Kidney (tissue), 14 donors: ENCODE measurements around the gene ARHGAP18. TPM values are rescaled to one million over a fixed set of nuclear protein-coding genes. Genes with fewer than 3 reads are reported as not detected.

Experiments used
- DNase-seq, 5 donors: peaks; one replicate each; pipeline ENCODE4 v3.0.0-alpha.2; 2013 to 2020
- FAIRE-seq: peaks from 2 replicates; lab custom pipeline; 2012; peaks lifted over from hg19 to GRCh38; lab: Jason Lieb, UNC
- H3K27ac ChIP-seq, 2 donors: one replicate each; pipeline ENCODE4 v1.7.0; 2013; ENCODE audit warnings: low read depth in 2 of 2, low read length in 2 of 2, inconsistent platforms in 1 of 2
- H3K27me3 ChIP-seq: one replicate; pipeline ENCODE4 v1.7.1; 2013; ENCODE audit warnings: low read length, inconsistent platforms; ENCODE audit not compliant: control insufficient read depth, insufficient read depth
- H3K36me3 ChIP-seq, 3 donors: one replicate each; pipeline versions ENCODE4 v1.7.0 to v1.7.1; 2013; ENCODE audit warnings: low read length in 3 of 3, control low read depth in 1 of 3, inconsistent platforms in 1 of 3; ENCODE audit not compliant: insufficient read depth in 3 of 3, control insufficient read depth in 2 of 3
- H3K4me1 ChIP-seq, 3 donors: one replicate each; pipeline versions ENCODE4 v1.7.0 to v1.7.1; 2013; ENCODE audit warnings: low read length in 3 of 3, inconsistent platforms in 1 of 3, low read depth in 1 of 3; ENCODE audit not compliant: control insufficient read depth in 2 of 3, insufficient read depth in 2 of 3
- H3K4me3 ChIP-seq, 3 donors: one replicate each; pipeline versions ENCODE4 v1.7.0 to v1.8.1; 2013; ENCODE audit warnings: low read length in 3 of 3, control low read depth in 1 of 3, inconsistent platforms in 1 of 3
- H3K9ac ChIP-seq, 3 donors: one replicate each; pipeline versions ENCODE4 v1.7.0 to v1.7.1; 2013; ENCODE audit warnings: low read length in 3 of 3, control low read depth in 1 of 3, inconsistent platforms in 1 of 3
- H3K9me3 ChIP-seq, 3 donors: one replicate each; pipeline versions ENCODE4 v1.7.0 to v1.7.1; 2013; ENCODE audit warnings: low read length in 3 of 3, control low read depth in 1 of 3, inconsistent platforms in 1 of 3; ENCODE audit not compliant: control insufficient read depth in 2 of 3, insufficient read depth in 1 of 3
- intact Hi-C: fragments of 100-400 bp; cut with DNase I; formaldehyde crosslinking; loops from one replicate; pipeline ENCODE4 v1.11.1; 2022
- polyA plus RNA-seq: library from polyadenylated mRNA; stranded (reverse); fragments of 350-450 nt; fragmentation: Illumina TruSeq; extraction: RNeasy Lipid Tissue Mini Kit (QIAGEN cat#74804); gene quantifications from one replicate; pipeline ENCODE4 v1.2.3, GENCODE V29; 2014; ENCODE audit warnings: low read depth, low replicate concordance; ENCODE audit not compliant: insufficient read depth
- total RNA-seq: library from RNA; stranded (reverse); fragmentation: NEBNext Ultra II Directional; extraction: Animal tissue kit (Norgen Biotek cat#: 25700); gene quantifications from one replicate; pipeline ENCODE4 v1.2.1, GENCODE V29; 2021
- TF ChIP-seq, protein P1 (sequence below): IDR thresholded peaks from 3 replicates; pipeline ENCODE4 v1.5.1; 2012; ENCODE audit warnings: mild to moderate bottlenecking, moderate library complexity, borderline replicate concordance; ENCODE audit not compliant: insufficient read depth; ENCODE audit errors: extremely low read depth
- donor health status: control.
- donor health status: control.
- donor health status: control.
- donor health status: control.
- donor health status: control.
- donor health status: DM: yes; HTN: yes; CAD: no.
- donor health status: Normal renal cell carcinoma (clear cell type).

ARHGAP18 gene
- total and polyA plus RNA-seq, 2 donors from 2014 or later = 26.5 to 39.8 TPM

DNA sequence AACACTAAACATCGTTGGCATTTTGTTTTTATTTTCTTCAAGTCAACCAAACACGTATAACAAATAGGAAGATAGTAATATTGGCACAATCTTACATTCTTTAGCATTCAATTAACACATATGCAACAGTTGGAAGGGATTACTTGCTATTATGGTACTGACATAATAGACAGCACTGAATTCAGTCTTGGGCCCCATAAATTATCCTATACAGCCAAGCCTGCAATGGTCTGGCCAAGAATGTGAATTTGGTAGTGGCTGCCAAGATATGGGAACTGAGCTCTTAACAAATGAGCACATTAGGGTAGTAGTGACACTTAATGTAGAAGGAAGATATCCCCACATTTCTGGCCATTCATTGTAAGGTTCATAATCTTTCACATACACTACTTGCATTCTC lies 44.8 kb upstream of the ARHGAP18 start:
- Histone ChIP-seq H3K9me3 (no peaks in the 10 kb centered on the region), H3K27ac (no peak overlapping the region), H3K27me3 (no peaks in the 10 kb centered on the region), H3K9ac (no peak overlapping the region), H3K4me3 (no peak overlapping the region), H3K4me1 (no peaks in the 10 kb centered on the region), H3K36me3 (no peaks in the 10 kb centered on the region)
- FAIRE-seq = no peak
- TF ChIP-seq, protein P1, sequence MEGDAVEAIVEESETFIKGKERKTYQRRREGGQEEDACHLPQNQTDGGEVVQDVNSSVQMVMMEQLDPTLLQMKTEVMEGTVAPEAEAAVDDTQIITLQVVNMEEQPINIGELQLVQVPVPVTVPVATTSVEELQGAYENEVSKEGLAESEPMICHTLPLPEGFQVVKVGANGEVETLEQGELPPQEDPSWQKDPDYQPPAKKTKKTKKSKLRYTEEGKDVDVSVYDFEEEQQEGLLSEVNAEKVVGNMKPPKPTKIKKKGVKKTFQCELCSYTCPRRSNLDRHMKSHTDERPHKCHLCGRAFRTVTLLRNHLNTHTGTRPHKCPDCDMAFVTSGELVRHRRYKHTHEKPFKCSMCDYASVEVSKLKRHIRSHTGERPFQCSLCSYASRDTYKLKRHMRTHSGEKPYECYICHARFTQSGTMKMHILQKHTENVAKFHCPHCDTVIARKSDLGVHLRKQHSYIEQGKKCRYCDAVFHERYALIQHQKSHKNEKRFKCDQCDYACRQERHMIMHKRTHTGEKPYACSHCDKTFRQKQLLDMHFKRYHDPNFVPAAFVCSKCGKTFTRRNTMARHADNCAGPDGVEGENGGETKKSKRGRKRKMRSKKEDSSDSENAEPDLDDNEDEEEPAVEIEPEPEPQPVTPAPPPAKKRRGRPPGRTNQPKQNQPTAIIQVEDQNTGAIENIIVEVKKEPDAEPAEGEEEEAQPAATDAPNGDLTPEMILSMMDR = no peak
- no peak for DNase-seq
- intact Hi-C loops = no loop called here

DNA sequence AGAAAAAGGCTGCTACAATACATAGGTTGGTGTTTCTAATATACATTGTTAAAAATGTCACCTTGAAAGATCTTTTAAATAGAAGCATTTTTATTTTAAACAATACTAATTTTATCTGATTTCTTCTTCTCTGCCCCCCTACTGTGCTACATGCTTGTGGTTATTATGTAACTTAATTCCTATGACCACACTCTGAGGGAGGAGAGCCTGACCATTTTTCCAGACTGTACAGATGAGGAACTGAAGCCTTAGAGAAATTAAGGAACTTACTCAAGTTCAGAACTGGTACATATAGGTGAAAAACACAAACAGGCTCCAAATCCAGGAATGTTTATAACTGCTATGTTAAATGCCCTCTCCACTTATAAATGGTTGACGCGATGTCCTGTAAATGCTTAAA lies 43.4 kb upstream of the ARHGAP18 start:
- Histone ChIP-seq H3K9ac (no peak overlapping the region), H3K4me3 (no peak overlapping the region), H3K27ac (no peak overlapping the region), H3K9me3 (no peaks in the 10 kb centered on the region), H3K36me3 (no peaks in the 10 kb centered on the region), H3K27me3 (no peaks in the 10 kb centered on the region), H3K4me1 (peaks cover 0 to 2% (median 0%) of the 10 kb centered on the region in 3 donors)
- TF ChIP-seq, protein P1 = no peak
- intact Hi-C loops = no loop called here
- FAIRE-seq = no peak
- no peak for DNase-seq

DNA sequence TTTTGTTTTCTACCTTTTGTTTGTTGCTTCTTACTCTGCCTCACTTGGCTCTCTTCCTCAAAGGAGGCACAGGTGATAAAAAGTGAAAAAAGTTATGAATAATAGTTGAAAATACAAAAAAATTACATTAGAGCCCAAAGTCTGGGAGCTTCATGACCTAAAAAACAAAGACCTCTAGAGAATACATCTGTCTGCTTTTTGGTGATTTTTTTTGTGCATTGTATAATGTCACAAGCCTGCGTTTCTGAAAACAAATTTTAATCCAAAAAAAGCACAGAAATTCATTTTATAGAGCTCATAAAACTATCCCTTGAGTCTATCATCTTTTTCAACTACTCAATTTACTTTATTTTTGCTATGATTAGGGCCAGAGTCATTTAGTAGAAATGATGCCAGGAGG lies 41.4 kb upstream of the ARHGAP18 start:
- no peak for FAIRE-seq
- no peak for DNase-seq

More for the DNA sequence above, 41.4 kb upstream of the ARHGAP18 start:
- no peak overlapping the region for H3K27ac ChIP-seq
- intact Hi-C loops = no loop called here
- peaks cover 0 to 2% (median 0%) of the 10 kb centered on the region in 3 donors for H3K4me1 ChIP-seq
- no peaks in the 10 kb centered on the region for H3K27me3 ChIP-seq
- no peak overlapping the region for H3K9ac ChIP-seq
- H3K36me3 ChIP-seq = no peaks in the 10 kb centered on the region
- H3K9me3 ChIP-seq = no peaks in the 10 kb centered on the region
- H3K4me3 ChIP-seq = no peak overlapping the region
- TF ChIP-seq, protein P1 = no peak
